Urothelium cell line (cell line): Measurements from ENCODE around the gene ECEL1.

Experiments
- DNase-seq: peaks from one replicate; pipeline ENCODE4 v3.0.0; 2011; ENCODE audit warnings: low spot score, mixed read lengths
- FAIRE-seq: peaks from 2 replicates; lab custom pipeline; 2011; peaks lifted over from hg19 to GRCh38; lab: Jason Lieb, UNC

The ECEL1 gene

DNA sequence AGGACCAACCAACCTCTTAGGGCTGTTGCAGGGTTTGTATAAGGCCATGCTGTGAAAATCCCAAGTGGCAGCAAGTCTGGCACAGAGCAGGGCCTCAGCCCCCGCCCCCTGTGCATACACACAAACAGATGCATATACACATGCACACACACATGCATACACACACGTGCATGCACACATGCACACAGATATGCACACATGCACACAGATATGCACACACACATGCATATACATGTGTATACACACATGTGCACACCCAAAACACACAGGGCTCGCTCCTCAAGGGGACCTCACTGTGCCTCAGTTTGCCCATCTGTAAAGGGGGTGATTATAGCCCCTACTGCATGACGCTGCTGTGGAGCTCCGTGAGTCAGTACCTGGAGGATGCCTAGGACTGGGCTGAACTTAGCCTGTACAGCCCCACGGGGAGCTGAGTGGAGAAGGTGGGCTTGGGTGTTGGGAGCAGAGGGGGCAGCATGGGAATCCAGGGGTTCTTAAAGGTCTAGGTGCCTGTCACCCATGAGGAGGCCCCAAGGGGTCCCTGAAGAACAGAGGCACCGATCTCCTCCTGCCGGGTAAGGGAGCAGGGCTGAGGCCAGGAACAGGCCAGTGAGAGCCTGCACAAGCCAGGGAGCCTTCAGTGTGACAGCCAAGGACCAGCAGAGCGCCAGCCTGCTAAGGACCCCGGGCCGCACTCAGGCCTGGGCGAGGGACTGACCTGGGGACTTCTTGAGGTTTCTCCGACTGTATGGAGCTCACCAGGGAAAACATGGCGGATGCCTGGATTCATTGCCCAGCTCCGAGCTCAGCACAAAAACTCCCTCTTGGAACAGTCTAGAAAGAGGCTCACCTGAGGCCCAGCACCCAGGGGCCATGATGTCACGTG is 55.7 kb downstream of the ECEL1 start:
- FAIRE-seq (no peak), DNase-seq (no peak)
